ENCODE measurements around the gene IFNGR2.
"Not testable (repeated sequence)": the region's sequence is repeated elsewhere in the genome, so short reads cannot be mapped to it uniquely, and the experiment has no call there.

Gene IFNGR2

DNA sequence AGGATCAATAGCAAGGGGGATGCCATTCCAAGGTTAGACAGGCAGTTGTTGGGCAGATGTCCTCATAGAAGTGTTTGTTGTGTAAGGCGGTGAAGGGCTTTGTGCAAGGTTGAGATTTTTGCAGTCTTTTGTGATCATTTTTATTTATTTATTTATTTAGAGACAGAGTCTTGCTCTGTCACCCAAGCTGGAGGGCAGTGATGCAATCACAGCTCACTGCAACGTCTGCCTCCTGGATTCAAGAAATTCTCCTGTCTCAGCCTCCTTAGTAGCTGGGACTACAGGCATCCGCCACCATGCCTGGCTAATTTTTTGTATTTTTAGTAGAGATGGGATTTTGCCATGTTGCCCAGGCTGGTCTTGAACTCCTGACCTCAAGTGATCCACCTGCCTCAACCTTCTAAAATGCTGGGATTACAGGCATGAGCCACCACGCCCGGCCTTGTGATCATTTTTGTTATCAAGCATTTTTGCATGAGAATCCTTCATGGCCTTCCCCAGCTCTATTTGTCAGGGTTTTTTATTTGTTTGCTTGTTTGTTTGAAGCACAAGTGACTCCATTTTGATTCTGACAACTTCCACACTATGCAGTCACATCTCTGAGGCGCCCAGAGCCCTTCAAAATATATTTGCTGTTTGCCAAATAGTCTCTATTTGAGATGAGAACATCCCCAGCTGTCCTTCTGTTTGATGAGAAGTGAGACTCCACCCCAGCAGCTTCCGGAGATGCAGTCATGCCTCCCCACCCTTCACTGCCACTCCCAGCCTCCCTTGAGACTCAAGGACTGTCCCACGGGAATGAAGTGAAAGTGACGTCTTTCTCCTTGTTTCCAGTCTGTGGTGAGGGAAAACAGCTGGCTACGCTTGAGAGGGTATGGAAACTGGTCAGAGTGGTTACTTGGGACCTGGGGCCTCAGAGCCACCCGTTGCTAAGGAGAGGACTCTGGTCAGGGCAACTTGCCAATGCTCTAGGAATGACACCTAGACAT lies 38.6 kb downstream of the IFNGR2 start:
- in situ Hi-C loops (cut with HindIII; ENCODE audit: low pct_unique_long_range_greater_than_20kb, low sequenced_read_pairs): no loop called here
- TF ChIP-seq JUND (IDR thresholded peaks at IDR 0.05; ENCODE audit: low read depth): no peak
- DNase-seq (ENCODE audit: low read depth in 1 of 2, low spot score in 1 of 2): peak in 1 of 2 experiments; percentile 17

DNA sequence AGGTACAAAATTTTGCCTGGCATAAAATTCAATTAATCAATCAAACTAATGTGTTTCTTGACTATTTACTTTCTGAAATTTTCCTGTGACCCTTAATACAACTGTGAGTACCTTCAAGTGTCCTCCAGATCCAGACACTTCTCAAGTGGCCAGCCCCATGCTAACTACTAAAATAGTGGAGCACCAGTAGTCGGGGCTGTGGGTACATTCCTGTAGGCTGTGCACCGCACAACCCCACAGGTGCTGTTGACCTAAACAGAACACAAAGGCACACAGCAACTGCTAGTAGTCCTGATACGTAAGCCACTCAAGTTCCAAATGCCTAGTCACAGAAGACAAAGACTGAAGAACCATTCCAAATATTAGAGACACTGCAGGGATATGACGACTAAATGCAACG lies 40.0 kb downstream of the IFNGR2 start:
- no peak for TF ChIP-seq JUND (IDR thresholded peaks at IDR 0.05; ENCODE audit: low read depth)
- in situ Hi-C loops (cut with HindIII; ENCODE audit: low pct_unique_long_range_greater_than_20kb, low sequenced_read_pairs): no loop called here
- no peak for DNase-seq (ENCODE audit: low read depth in 1 of 2, low spot score in 1 of 2)

GRCh38 chr21:33444499-33444898 lies 41.3 kb downstream of the IFNGR2 start:
- in situ Hi-C loops (cut with HindIII; ENCODE audit: low pct_unique_long_range_greater_than_20kb, low sequenced_read_pairs): no loop called here
- DNase-seq (ENCODE audit: low read depth in 1 of 2, low spot score in 1 of 2): no peak
- TF ChIP-seq JUND (IDR thresholded peaks at IDR 0.05; ENCODE audit: low read depth): no peak

DNA sequence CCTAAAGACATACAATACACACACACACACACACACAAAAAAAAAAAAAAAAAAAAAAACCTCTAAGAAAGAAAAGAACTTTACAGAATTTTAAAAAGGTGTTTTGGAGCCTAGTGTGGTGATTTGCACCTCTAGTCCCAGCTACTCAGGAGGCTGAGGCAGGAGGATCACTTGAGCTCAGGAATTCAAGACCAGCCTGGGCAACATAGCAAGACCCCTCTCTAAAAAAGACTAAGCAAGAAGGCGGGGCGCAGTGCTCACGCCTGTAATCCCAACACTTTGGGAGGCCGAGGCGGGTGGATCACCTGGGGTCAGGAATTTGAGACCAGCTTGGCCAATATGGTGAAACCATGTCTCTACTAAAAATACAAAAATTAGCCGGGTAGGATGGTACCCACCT lies 43.4 kb downstream of the IFNGR2 start:
- in situ Hi-C loops (cut with HindIII; ENCODE audit: low pct_unique_long_range_greater_than_20kb, low sequenced_read_pairs); DNase-seq (ENCODE audit: low read depth in 1 of 2, low spot score in 1 of 2): not testable (repeated sequence)

GRCh38 chr21:33449616-33450015 lies 46.4 kb downstream of the IFNGR2 start:
- TF ChIP-seq JUND (IDR thresholded peaks at IDR 0.05; ENCODE audit: low read depth): no peak
- in situ Hi-C loops (cut with HindIII; ENCODE audit: low pct_unique_long_range_greater_than_20kb, low sequenced_read_pairs): no loop called here
- no peak for DNase-seq (ENCODE audit: low read depth in 1 of 2, low spot score in 1 of 2)

DNA sequence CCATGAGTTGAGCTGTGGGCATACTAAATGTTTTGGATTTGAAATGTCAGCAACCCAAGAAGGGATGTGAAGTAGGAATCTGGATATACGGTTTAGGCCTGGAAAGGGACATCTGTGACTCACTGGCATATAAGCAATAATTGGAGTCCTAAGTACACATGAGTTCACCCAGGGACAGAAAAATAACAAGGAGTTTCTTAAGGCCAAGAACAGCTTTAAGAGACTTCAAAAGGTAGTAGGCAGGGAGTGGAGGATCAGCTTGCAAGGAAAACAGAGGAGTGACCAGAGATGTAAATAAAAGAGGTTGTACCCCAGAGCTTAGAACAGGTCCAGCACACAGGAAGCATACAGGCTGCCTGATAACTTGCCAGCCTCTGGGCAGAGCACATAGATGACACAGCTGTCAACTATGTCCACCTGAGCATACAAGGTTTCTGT lies 48.4 kb downstream of the IFNGR2 start:
- DNase-seq (ENCODE audit: low read depth in 1 of 2, low spot score in 1 of 2): no peak
- no peak for TF ChIP-seq JUND (IDR thresholded peaks at IDR 0.05; ENCODE audit: low read depth)
- in situ Hi-C loops (cut with HindIII; ENCODE audit: low pct_unique_long_range_greater_than_20kb, low sequenced_read_pairs): no loop called here

DNA sequence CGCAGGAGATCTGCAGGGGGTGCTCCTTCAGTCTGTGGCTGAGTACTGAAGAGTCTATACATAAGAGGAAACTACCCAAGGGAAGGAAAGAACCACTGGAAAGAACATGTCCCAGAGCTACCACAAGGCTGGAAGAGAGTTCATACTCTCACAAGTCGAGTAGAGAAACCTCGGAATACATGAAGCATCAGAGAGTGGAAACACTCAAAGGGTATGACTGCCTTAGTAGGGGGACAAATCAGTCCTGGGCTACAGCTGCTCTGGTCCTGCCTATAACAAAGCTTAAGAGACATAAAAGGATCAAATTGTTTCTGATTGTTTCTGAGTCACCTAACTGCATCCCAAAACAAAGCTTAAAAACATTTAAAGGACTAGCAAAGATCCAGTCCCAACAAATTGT lies 49.1 kb downstream of the IFNGR2 start:
- in situ Hi-C loops (cut with HindIII; ENCODE audit: low pct_unique_long_range_greater_than_20kb, low sequenced_read_pairs): no loop called here
- TF ChIP-seq JUND (IDR thresholded peaks at IDR 0.05; ENCODE audit: low read depth): no peak
- DNase-seq (ENCODE audit: low read depth in 1 of 2, low spot score in 1 of 2): no peak

DNA sequence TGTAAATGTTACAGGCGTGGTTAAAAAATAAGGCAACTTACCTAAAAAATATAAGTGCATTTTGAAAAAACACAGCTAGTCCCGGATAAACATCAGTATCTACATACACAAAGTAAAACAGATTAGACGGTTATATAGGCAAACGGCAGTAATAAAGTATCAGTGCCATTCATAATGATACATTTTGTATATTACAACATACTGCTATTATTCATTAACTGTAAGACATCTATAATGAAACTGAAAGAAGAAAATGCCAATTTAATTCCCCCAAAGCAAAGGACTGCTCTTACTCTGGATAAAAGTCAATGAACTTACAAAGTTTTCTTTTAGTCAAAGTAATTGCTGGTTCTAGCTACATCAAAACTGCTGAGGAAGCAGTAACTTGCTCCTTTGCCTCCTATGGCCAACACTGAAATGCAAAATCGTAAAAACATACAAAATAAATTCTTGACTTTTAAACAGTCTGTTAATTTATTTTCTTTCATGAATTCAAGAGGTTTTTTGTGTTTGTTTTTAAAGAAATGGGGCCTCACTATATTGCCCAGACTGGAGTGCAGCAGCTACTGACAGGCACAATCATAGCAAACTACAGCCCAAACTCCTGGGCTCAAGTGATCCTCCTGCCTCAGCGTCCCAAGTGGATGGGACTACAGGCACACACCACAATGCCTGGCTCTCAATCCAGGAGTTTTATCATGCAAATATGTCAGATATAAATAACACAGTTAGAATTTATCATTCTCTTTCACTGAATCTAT lies 52.7 kb downstream of the IFNGR2 start:
- in situ Hi-C loops (cut with HindIII; ENCODE audit: low pct_unique_long_range_greater_than_20kb, low sequenced_read_pairs): no loop called here

DNA sequence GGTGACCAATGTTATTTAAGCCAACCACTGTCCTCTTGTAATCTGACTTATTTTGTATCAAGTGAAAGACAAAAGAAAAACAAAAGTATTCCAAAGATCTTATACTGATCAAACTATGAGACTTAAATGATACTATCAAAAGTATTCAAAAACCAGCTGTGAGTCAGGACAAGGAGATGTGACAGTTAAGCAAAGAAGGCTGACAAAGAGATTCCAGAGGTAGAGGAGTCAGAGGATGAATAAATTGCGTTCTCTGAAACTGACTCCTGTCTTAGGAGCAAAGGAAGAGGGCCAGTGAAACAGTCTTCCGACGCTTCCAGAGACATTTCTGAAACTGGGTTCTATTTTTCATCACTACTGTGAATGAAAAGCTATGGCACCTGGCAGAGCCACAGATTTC lies 55.6 kb downstream of the IFNGR2 start:
- TF ChIP-seq JUND (IDR thresholded peaks at IDR 0.05; ENCODE audit: low read depth): no peak
- no peak for DNase-seq (ENCODE audit: low read depth in 1 of 2, low spot score in 1 of 2)
- in situ Hi-C loops (cut with HindIII; ENCODE audit: low pct_unique_long_range_greater_than_20kb, low sequenced_read_pairs): no loop called here

More for the DNA sequence above, 52.7 kb downstream of the IFNGR2 start:
- DNase-seq (ENCODE audit: low read depth in 1 of 2, low spot score in 1 of 2): no peak
- TF ChIP-seq JUND (IDR thresholded peaks at IDR 0.05; ENCODE audit: low read depth): no peak

GRCh38 chr21:33461538-33462250 lies 58.5 kb downstream of the IFNGR2 start:
- TF ChIP-seq JUND (IDR thresholded peaks at IDR 0.05; ENCODE audit: low read depth): no peak
- no peak for DNase-seq (ENCODE audit: low read depth in 1 of 2, low spot score in 1 of 2)
- in situ Hi-C loops (cut with HindIII; ENCODE audit: low pct_unique_long_range_greater_than_20kb, low sequenced_read_pairs): no loop called here

- in situ Hi-C loops (cut with HindIII; ENCODE audit: low pct_unique_long_range_greater_than_20kb, low sequenced_read_pairs); DNase-seq (ENCODE audit: low read depth in 1 of 2, low spot score in 1 of 2): not testable (repeated sequence)
Observed at GRCh38 chr21:33469183-33469582, 66.0 kb downstream of the IFNGR2 start.

GRCh38 chr21:33470701-33471100 lies 67.5 kb downstream of the IFNGR2 start:
- TF ChIP-seq JUND (IDR thresholded peaks at IDR 0.05; ENCODE audit: low read depth): no peak
- DNase-seq (ENCODE audit: low read depth in 1 of 2, low spot score in 1 of 2): no peak
- in situ Hi-C loops (cut with HindIII; ENCODE audit: low pct_unique_long_range_greater_than_20kb, low sequenced_read_pairs): no loop called here
